Subcutaneous abdominal adipose tissue (tissue), 5 donors: Measurements from ENCODE around the gene ZNF423.

ENCODE experiments used
- H3K27ac ChIP-seq: one replicate; pipeline ENCODE4 v1.7.0; 2013; ENCODE audit warnings: low read depth, mild to moderate bottlenecking, inconsistent platforms, low read length, moderate library complexity
- H3K27me3 ChIP-seq, 5 donors: one replicate each; pipeline ENCODE4 v1.7.0; 2013; ENCODE audit warnings: low read length in 5 of 5, inconsistent platforms in 1 of 5; ENCODE audit not compliant: control insufficient read depth in 5 of 5, insufficient read depth in 4 of 5
- H3K36me3 ChIP-seq, 5 donors: one replicate each; pipeline ENCODE4 v1.7.0; 2013; ENCODE audit warnings: low read length in 5 of 5; ENCODE audit not compliant: control insufficient read depth in 5 of 5, insufficient read depth in 5 of 5
- H3K4me1 ChIP-seq, 5 donors: one replicate each; pipeline ENCODE4 v1.7.0; 2013; ENCODE audit warnings: low read length in 5 of 5, mild to moderate bottlenecking in 3 of 5, moderate library complexity in 1 of 5; ENCODE audit not compliant: control insufficient read depth in 5 of 5, insufficient read depth in 5 of 5
- H3K4me3 ChIP-seq, 5 donors: one replicate each; pipeline ENCODE4 v1.7.0; 2013; ENCODE audit warnings: low read length in 5 of 5, low read depth in 1 of 5
- H3K9ac ChIP-seq, 5 donors: one replicate each; pipeline ENCODE4 v1.7.0; 2013; ENCODE audit warnings: low read length in 5 of 5, mild to moderate bottlenecking in 4 of 5, moderate library complexity in 3 of 5
- H3K9me3 ChIP-seq, 5 donors: one replicate each; pipeline ENCODE4 v1.7.0; 2013; ENCODE audit warnings: low read length in 5 of 5; ENCODE audit not compliant: control insufficient read depth in 5 of 5
- donor health status: healthy.
- donor health status: healthy.
- donor health status: healthy.
- donor health status: healthy.
- donor health status: healthy.

ZNF423 gene

DNA sequence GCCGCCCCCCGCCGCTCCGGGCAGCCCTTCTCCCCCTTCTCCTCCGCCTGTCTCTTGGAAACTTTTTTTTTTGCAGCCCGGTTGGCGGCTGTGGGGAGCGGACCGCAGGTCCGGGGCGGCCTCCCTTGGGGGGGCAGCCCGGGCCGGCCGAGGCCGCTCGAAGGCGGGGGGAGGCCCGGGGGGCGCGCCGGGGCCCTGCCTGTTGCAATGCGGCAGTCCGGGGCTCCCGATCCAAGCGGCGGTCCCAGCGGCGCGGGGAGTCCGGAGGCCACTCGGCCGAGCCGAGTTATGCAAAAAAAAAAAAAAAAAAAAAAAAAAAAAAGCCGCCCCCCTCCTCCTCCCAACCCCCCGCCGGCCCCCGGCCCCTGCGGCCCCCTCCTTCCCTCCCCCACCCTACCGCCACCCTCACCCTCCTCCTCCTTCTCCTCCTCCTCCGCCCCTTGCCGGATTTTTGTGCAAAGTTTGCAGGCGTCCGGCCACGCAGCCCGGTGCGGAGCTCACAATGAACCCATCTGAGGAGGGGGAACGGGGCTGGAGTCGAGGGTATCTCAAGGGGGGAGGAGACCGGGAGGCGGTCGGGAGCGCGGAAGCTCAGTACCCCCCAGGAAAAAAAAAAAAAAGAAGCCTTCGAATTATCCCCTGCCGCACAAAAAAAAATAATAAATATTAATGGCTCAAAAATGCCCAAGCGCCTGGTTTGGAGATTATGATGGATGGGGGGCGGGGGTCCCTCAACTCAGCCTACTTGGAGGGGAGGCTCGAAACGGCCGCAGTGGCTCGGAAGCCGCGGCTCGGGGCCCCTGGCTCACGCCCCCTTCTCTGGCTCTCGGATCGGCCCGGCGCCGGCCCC, at the start of gene ZNF423:
Gene ZNF423 (minus strand): TSS at position 291 of the 850 bp plus-strand sequence. CDS start 338 bp downstream, outside the sequence.
- H3K27me3 ChIP-seq = no peaks in the 10 kb centered on the region
- H3K36me3 ChIP-seq = no peaks in the 10 kb centered on the region
- peak within 1 kb of the TSS; percentile 86 for H3K27ac ChIP-seq
- H3K4me1 ChIP-seq = peaks cover 2 to 62% (median 54%) of the 10 kb centered on the region in 5 donors
- no peaks in the 10 kb centered on the region for H3K9me3 ChIP-seq
- H3K9ac ChIP-seq = peak within 1 kb of the TSS in 2 of 5 donors; percentile 51 to 68
- peak within 1 kb of the TSS; percentile 29 to 73 (median 66) for H3K4me3 ChIP-seq

DNA sequence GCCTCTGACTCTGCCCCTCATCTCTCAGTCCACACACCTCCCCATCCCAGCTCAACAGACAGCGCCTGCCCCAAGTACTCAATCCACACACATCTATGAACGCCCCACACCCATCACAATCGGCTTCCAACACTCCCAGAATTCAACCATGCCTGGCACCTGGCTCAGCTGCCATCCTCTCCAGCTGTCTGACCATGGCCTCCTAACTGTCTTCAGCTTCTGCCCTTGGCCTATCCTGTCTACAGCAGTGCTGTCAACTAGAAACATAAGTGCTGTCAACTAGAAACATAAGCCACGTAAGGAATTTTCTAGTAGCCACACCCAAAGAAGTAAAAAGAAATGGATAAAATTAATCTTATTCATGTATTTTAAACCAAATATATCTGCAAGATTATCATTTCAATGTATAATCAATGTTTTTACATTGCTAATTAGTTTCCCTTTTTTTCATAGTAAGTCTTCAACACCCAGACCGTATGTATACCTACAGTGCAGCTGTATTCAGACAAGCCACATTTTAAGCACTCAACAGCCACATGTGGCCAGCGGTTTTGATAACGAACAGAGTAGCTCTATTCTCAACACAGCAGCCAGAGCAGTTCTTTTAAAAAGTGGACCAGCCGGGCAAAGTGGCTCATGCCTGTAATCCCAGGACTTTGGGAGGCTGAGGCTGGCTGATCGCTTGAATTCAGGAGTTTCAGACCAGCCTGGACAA, 48.6 kb upstream of the ZNF423 start:
- Histone ChIP-seq H3K27ac (no peak overlapping the region), H3K4me1 (no peaks in the 10 kb centered on the region), H3K9ac (no peak overlapping the region), H3K36me3 (no peaks in the 10 kb centered on the region), H3K4me3 (no peak overlapping the region), H3K9me3 (no peaks in the 10 kb centered on the region), H3K27me3 (peaks cover 0 to 3% (median 0%) of the 10 kb centered on the region in 5 donors)

DNA sequence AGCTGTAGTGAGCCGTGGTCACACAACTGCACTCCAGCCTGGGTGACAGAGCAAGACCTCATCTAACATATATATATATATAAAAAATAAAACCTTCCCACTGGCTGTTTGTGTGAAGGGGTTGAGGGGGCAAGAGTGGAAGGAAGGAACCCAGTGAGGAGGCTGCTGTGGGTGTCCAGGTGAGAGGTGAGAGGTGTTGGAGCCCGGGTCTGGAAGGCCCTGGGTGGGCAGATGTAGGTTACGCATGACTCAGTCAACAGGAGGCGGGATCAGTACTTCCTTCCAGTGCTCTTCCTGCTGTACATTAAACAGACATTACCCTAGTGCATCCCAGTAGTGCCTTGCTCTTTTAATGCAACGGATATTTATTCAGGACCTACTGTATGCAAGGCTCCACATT, 47.0 kb upstream of the ZNF423 start:
- H3K9ac ChIP-seq = no peak overlapping the region

DNA sequence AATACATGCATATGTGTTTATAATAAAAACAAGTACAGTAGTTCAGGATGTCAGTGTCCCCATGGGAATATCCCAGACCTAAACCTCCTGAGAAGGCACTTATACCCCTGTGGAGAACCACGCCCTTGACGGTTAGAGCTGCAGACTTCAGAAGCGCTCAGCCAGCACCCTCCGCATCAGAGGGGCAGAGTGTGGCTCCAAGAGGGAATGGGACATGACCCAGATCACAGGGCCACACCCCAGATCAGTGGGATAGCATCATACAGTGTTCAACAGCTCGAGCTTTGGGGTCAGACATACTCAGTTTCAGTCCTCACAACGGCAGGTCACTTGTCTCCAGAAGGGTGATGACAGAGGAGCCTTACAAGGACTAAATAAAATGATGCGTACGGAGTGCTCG, 45.8 kb upstream of the ZNF423 start:
- no peaks in the 10 kb centered on the region for H3K4me1 ChIP-seq
- no peak overlapping the region for H3K9ac ChIP-seq
- no peak overlapping the region for H3K27ac ChIP-seq
- peaks cover 0 to 3% (median 0%) of the 10 kb centered on the region in 5 donors for H3K27me3 ChIP-seq
- no peak overlapping the region for H3K4me3 ChIP-seq
- no peaks in the 10 kb centered on the region for H3K36me3 ChIP-seq
- H3K9me3 ChIP-seq = no peaks in the 10 kb centered on the region

More for the DNA sequence above, 47.0 kb upstream of the ZNF423 start:
- Histone ChIP-seq H3K27me3 (peaks cover 0 to 3% (median 0%) of the 10 kb centered on the region in 5 donors), H3K9me3 (no peaks in the 10 kb centered on the region), H3K4me1 (no peaks in the 10 kb centered on the region), H3K36me3 (no peaks in the 10 kb centered on the region), H3K27ac (no peak overlapping the region), H3K4me3 (no peak overlapping the region)

DNA sequence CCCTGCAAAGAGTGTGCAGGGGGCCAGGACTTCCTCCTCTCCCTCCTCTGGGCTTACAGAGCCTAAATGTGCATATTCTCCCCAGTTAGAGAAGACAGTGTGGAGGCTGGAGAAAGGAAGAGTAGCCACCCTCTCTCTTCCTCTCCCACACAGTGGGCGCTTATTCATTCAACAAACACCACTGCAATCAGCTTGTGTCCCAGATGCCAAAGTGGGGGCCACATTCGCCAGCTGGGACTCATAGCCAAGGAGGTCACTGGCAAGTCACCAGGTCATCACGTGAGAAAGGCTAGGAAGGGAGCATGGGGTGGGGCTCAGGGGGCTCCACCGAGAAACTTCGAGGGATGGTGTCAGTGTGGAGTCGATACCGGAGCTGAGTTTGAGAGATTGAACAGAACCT, 45.0 kb upstream of the ZNF423 start:
- Histone ChIP-seq H3K27me3 (peaks cover 0 to 3% (median 0%) of the 10 kb centered on the region in 5 donors), H3K27ac (no peak overlapping the region), H3K4me3 (no peak overlapping the region), H3K4me1 (no peaks in the 10 kb centered on the region), H3K36me3 (no peaks in the 10 kb centered on the region), H3K9me3 (no peaks in the 10 kb centered on the region), H3K9ac (no peak overlapping the region)

DNA sequence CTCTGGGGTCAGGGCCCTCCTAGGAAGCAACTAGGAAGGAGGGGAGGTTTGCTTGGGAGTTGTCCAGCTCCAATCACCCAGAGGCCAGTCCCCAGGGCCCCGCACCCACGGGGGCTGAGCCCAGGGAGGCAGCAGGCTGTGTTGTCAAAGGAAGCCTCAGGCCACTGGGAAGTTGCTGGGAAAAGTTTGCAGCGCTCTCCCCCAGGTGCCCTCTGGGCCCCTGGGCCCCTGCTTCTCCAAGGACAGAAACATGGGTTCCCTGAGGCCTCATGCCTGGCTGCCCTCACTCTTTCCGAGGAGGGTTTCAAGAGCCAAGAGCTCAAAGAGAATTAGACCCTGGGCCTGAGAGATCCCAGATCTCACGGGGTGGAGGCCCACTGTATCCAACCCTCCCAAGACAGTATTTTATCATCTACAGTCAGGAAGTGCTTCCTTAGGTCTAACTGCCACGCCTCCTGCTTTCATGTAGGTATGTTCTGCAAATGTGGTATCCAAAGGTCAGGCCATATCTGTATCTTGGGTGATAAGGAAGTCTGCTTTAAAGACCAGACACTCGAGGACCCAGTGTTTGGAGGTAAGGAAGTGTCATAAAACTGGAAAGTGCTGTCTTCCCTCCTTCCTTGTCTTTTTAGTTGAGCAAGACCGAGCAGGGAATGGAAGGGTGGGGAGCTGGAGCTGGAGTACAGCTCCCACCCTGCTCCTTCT, 44.2 kb upstream of the ZNF423 start:
- no peaks in the 10 kb centered on the region for H3K4me1 ChIP-seq
- no peaks in the 10 kb centered on the region for H3K9me3 ChIP-seq
- H3K9ac ChIP-seq = no peak overlapping the region
- H3K36me3 ChIP-seq = no peaks in the 10 kb centered on the region
- no peak overlapping the region for H3K27ac ChIP-seq
- peaks cover 0 to 3% (median 0%) of the 10 kb centered on the region in 5 donors for H3K27me3 ChIP-seq
- H3K4me3 ChIP-seq = no peak overlapping the region

DNA sequence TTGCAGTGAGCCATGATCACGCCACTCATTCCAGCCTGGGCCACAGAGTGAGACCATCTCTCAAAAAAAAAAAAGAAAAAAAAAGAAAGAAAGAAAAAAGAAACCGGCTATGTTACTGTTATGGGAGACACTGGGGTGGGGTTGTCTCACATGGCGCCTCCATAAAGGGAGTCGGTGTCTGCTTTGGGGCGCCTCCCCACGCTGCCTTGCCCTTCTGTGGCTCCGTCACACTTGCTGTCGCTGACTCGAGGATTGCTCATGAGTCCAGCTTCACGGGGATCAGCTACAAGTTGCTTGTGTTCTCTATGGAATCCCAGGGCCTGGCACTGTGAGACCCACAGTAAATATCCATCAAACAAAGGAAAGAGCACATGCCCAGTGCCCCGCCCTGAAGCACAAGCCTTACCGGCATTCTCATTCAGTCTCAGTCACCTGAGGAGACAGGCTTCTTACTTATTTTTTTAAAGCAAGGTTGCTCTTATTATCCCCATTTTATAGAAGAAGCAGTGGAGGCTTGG, 40.6 kb upstream of the ZNF423 start:
- peaks cover 0 to 6% (median 2%) of the 10 kb centered on the region in 5 donors for H3K27me3 ChIP-seq
- no peak overlapping the region for H3K4me3 ChIP-seq
- no peaks in the 10 kb centered on the region for H3K36me3 ChIP-seq
- H3K4me1 ChIP-seq = no peaks in the 10 kb centered on the region
- H3K27ac ChIP-seq = no peak overlapping the region
- H3K9me3 ChIP-seq = no peaks in the 10 kb centered on the region
- no peak overlapping the region for H3K9ac ChIP-seq

DNA sequence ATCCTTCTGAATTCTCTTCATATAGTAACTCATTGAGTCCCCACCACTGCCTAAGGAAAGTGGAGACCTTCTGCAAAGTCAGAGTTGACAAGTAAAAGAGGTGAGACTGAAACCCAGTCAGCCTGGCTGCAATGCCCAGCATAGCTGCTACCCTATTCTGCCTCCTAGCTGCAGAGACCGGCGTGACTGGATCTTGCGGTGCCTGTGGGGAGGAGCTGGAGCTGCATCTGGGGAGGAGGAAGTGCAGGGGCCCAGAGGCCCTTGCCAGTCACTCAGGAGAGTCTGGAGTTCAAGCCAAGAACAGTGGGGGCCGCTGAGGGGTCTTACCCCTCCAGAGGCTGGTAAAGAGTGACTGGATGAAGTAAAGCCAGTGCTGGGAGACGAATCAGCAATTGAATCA, 35.0 kb upstream of the ZNF423 start:
- Histone ChIP-seq H3K4me1 (no peaks in the 10 kb centered on the region), H3K36me3 (no peaks in the 10 kb centered on the region), H3K4me3 (no peak overlapping the region), H3K9ac (no peak overlapping the region), H3K27ac (no peak overlapping the region), H3K27me3 (peaks cover 0 to 6% (median 0%) of the 10 kb centered on the region in 5 donors), H3K9me3 (peaks cover 0 to 7% (median 6%) of the 10 kb centered on the region in 5 donors)

DNA sequence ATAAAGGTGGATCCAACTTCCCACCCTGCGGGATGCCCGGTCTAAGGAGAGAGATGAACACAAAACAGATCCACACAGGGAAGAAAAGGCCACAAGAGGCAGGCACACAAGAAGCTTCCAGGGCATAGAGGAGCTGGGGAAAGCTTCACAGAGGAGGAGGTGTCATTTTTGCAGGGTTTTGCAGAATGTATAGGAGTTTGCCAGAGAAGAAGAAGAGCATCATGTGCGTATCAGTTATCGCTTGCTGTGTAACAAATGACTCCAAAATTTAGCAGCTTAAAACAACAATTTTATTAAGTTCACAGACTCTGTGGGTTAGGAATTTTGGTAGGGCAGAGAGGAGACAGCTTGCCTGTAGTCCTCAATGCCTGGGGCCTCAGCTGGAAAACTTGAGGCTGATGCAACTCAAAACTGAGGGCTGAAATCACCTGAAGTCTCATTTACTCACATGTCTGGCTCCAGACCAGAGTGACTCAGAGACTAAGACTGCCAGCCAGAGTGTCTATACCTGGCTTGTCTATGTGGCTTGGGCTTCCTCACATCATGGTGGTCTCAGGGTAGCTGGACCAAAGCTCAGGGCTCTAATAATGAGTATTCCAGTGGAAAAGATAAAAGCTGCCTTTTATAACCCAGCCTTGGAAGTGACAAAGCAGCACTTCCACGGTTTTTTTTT, 33.9 kb upstream of the ZNF423 start:
- Histone ChIP-seq H3K9me3 (peaks cover 0 to 7% (median 6%) of the 10 kb centered on the region in 5 donors), H3K27ac (no peak overlapping the region), H3K4me1 (no peaks in the 10 kb centered on the region), H3K27me3 (peaks cover 0 to 6% (median 0%) of the 10 kb centered on the region in 5 donors), H3K9ac (no peak overlapping the region), H3K36me3 (no peaks in the 10 kb centered on the region), H3K4me3 (no peak overlapping the region)
